Natural killer cell (primary cell): ENCODE results near the gene CCR2. TPM values are rescaled to one million over a fixed set of nuclear protein-coding genes. Genes with fewer than 3 reads are reported as not detected.
A peak's percentile ranks its signal among the peaks of the same experiment; 100 is the strongest.

Experiments
- ATAC-seq, 3 donors: fragments of 150-1000 bp in 2 of 3; fragments of 200-7000 bp in 1 of 3; cut with Tn5 transposase; 1 replicate in 1 of 3; 2 replicates in 2 of 3; pipeline ENCODE4 v1.10.0; 2021; ENCODE audit warnings: mild to moderate bottlenecking in 2 of 3, moderate library complexity in 2 of 3
- DNase-seq, 2 donors: peaks; one replicate each; pipeline versions ENCODE4 v3.0.0 to v3.0.0-alpha.2; 2013 to 2021; ENCODE audit warnings: mixed read lengths in 1 of 2
- H3K27ac ChIP-seq: one replicate; pipeline ENCODE4 v1.5.1; 2013; ENCODE audit warnings: mild to moderate bottlenecking, low read length
- H3K27me3 ChIP-seq: one replicate; pipeline ENCODE4 v1.6.1; 2013; ENCODE audit warnings: low read length; ENCODE audit not compliant: control insufficient read depth, insufficient read depth
- H3K36me3 ChIP-seq: one replicate; pipeline ENCODE4 v1.6.1; 2013; ENCODE audit warnings: low read length; ENCODE audit not compliant: control insufficient read depth, insufficient read depth
- H3K4me1 ChIP-seq: one replicate; pipeline ENCODE4 v1.6.1; 2013; ENCODE audit warnings: low read length; ENCODE audit not compliant: control insufficient read depth, insufficient read depth
- H3K4me3 ChIP-seq: one replicate; pipeline ENCODE4 v1.5.1; 2013; ENCODE audit warnings: low read length
- H3K9me3 ChIP-seq: one replicate; pipeline ENCODE4 v1.6.1; 2013; ENCODE audit warnings: low read length; ENCODE audit not compliant: control insufficient read depth, insufficient read depth
- H3K27ac Mint-ChIP-seq, 2 donors: one replicate each; pipeline ENCODE4 v1.8.0; 2022; ENCODE audit warnings: mild to moderate bottlenecking in 2 of 2, mixed read lengths in 2 of 2, moderate library complexity in 1 of 2
- H3K27me3 Mint-ChIP-seq, 2 donors: one replicate each; pipeline ENCODE4 v1.8.0; 2022; ENCODE audit warnings: low read depth in 2 of 2, mixed read lengths in 2 of 2
- H3K36me3 Mint-ChIP-seq: one replicate; pipeline ENCODE4 v1.8.0; 2022; ENCODE audit warnings: mixed read lengths
- H3K4me1 Mint-ChIP-seq, 2 donors: one replicate each; pipeline ENCODE4 v1.8.0; 2022; ENCODE audit warnings: mixed read lengths in 2 of 2
- H3K4me3 Mint-ChIP-seq: one replicate; pipeline ENCODE4 v1.8.0; 2022; ENCODE audit warnings: mild to moderate bottlenecking, moderate library complexity, mixed read lengths
- H3K9me3 Mint-ChIP-seq, 2 donors: one replicate each; pipeline ENCODE4 v1.8.0; 2022; ENCODE audit warnings: mixed read lengths in 2 of 2
- CTCF ChIP-seq: fragments of 200-600 bp; IDR thresholded peaks from one replicate; pipeline ENCODE4 v1.8.0; 2022; ENCODE audit warnings: antibody characterized with exemption
- WGBS: methylation state at CpG from one replicate; pipeline ENCODE4 v1.1.7; 2013; ENCODE audit warnings: missing lambda C conversion rate; ENCODE audit not compliant: insufficient coverage; 5-methylcytosine and 5-hydroxymethylcytosine counted together
- intact Hi-C: fragments of 100-400 bp; cut with micrococcal nuclease; formaldehyde crosslinking; loops from one replicate; pipeline ENCODE4 v1.14.2; 2022
- total RNA-seq, 4 donors: library from RNA; stranded (reverse); fragments of 120-200 nt in 1 of 4; gene quantifications; one replicate each; pipeline versions ENCODE4 v1.2.3 to v1.2.4, GENCODE V29; 2013 to 2022

The CCR2 gene
- total RNA-seq, 3 donors from 2014 or later (not counting 1 experiment from before 2014, with no cell fraction given), result 0.21 to 9.8 (median 1.7) TPM

GRCh38 chr3:46380471-46381221, 26.7 kb downstream of the CCR2 start:
- Histone ChIP-seq H3K4me3 (no peak overlapping the region), H3K9me3 (no peaks in the 10 kb centered on the region), H3K27me3 (no peaks in the 10 kb centered on the region), H3K36me3 (no peaks in the 10 kb centered on the region), H3K4me1 (peaks cover 40% of the 10 kb centered on the region), H3K27ac (no peak overlapping the region)
- WGBS, result 83% methylated on average over 7 of the region's 8 CpGs
- H3K27ac Mint-ChIP-seq, result peak overlapping the region in 1 of 2 donors; percentile 9
- peaks cover 25 to 36% of the 10 kb centered on the region in 2 donors for H3K4me1 Mint-ChIP-seq
- H3K9me3 Mint-ChIP-seq, result no peaks in the 10 kb centered on the region
- H3K36me3 Mint-ChIP-seq, result no peaks in the 10 kb centered on the region
- DNase-seq (peak in 1 of 2 donors; percentile 20), ATAC-seq (peak in 1 of 3 donors; percentile 31)
- TF ChIP-seq CTCF, result no peak
- no peak overlapping the region for H3K4me3 Mint-ChIP-seq
- H3K27me3 Mint-ChIP-seq, result peaks cover 0 to 3% of the 10 kb centered on the region in 2 donors
- intact Hi-C loops, result no loop called here

- H3K27me3 Mint-ChIP-seq, result peaks cover 0 to 3% of the 10 kb centered on the region in 2 donors
- ATAC-seq (no peak), DNase-seq (no peak)
- H3K27me3 ChIP-seq, result no peaks in the 10 kb centered on the region
- H3K4me3 ChIP-seq, result no peak overlapping the region
- H3K9me3 Mint-ChIP-seq, result no peaks in the 10 kb centered on the region
- H3K27ac ChIP-seq, result no peak overlapping the region
- H3K4me1 ChIP-seq, result peaks cover 37% of the 10 kb centered on the region
- H3K9me3 ChIP-seq, result no peaks in the 10 kb centered on the region
- intact Hi-C loops, result no loop called here
- no peak overlapping the region for H3K27ac Mint-ChIP-seq
- no peaks in the 10 kb centered on the region for H3K36me3 Mint-ChIP-seq
- peaks cover 22 to 32% of the 10 kb centered on the region in 2 donors for H3K4me1 Mint-ChIP-seq
- no peak for TF ChIP-seq CTCF
- no peaks in the 10 kb centered on the region for H3K36me3 ChIP-seq
- no peak overlapping the region for H3K4me3 Mint-ChIP-seq
- 85% methylated on average over 3 of the region's 3 CpGs for WGBS
Measured at GRCh38 chr3:46381625-46382024, 27.7 kb downstream of the CCR2 start.

GRCh38 chr3:46383211-46383950, 29.5 kb downstream of the CCR2 start:
- no peak for TF ChIP-seq CTCF
- H3K36me3 ChIP-seq, result no peaks in the 10 kb centered on the region
- no peaks in the 10 kb centered on the region for H3K27me3 ChIP-seq
- Mint-ChIP-seq H3K27me3 (peaks cover 0 to 3% of the 10 kb centered on the region in 2 donors), H3K4me3 (no peak overlapping the region), H3K4me1 (peaks cover 18 to 28% of the 10 kb centered on the region in 2 donors), H3K36me3 (no peaks in the 10 kb centered on the region), H3K9me3 (no peaks in the 10 kb centered on the region), H3K27ac (peak overlapping the region in 1 of 2 donors; percentile 22)
- H3K27ac ChIP-seq, result peak overlapping the region; percentile 13
- intact Hi-C loops, result no loop called here
- 56% methylated on average over 5 of the region's 6 CpGs for WGBS
- no peak for ATAC-seq
- H3K9me3 ChIP-seq, result no peaks in the 10 kb centered on the region
- peaks cover 32% of the 10 kb centered on the region for H3K4me1 ChIP-seq
- DNase-seq, result no peak
- H3K4me3 ChIP-seq, result no peak overlapping the region
